Epithelial cell of esophagus (primary cell): ENCODE measurements around the gene GRIN2D.

Experiments used
- DNase-seq: peaks from one replicate; pipeline ENCODE4 v3.0.0; 2010; ENCODE audit warnings: low read depth
- H3K4me3 ChIP-seq: 2 replicates; pipeline ENCODE4 v1.5.1; 2011; ENCODE audit warnings: mild to moderate bottlenecking, low read length, control low read depth
- TF ChIP-seq, protein P1 (sequence below): IDR thresholded peaks from 2 replicates; pipeline ENCODE4 v1.5.1; 2011; ENCODE audit warnings: low read depth, mild to moderate bottlenecking, low read length, control low read depth, inconsistent platforms; ENCODE audit not compliant: insufficient read depth; ENCODE audit errors: missing control alignments

Gene GRIN2D

DNA sequence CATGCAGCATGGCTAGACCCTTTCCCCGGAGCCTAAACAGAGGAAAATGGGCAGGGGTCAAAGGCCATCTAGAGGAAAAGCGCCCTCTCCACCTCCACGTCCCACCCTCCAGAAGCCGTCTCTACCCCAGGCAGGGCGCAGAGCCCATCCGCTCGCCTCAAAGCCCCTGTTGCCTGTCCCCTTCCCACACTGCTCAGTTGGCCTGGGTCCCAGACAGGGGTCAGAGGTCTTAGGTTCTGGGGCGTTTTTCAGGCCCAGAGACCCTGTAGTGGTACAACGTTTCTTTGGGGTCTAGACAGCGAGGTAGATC lies 30.0 kb upstream of the GRIN2D start:
- no peak for DNase-seq

GRCh38 chr19:48363810-48364597 lies 29.5 kb upstream of the GRIN2D start, which contains the start of the genes SYNGR4 and TMEM143:
SYNGR4 (plus strand) TSS chr19:48364367; CDS start chr19:48365843, 1,476 bp downstream.
TMEM143 (minus strand) TSS chr19:48363940; CDS start chr19:48363920, 20 bp downstream.
- H3K4me3 ChIP-seq, result peak within 1 kb of the TSS; percentile 55
- DNase-seq, result peak; percentile 99
- TF ChIP-seq, protein P1, sequence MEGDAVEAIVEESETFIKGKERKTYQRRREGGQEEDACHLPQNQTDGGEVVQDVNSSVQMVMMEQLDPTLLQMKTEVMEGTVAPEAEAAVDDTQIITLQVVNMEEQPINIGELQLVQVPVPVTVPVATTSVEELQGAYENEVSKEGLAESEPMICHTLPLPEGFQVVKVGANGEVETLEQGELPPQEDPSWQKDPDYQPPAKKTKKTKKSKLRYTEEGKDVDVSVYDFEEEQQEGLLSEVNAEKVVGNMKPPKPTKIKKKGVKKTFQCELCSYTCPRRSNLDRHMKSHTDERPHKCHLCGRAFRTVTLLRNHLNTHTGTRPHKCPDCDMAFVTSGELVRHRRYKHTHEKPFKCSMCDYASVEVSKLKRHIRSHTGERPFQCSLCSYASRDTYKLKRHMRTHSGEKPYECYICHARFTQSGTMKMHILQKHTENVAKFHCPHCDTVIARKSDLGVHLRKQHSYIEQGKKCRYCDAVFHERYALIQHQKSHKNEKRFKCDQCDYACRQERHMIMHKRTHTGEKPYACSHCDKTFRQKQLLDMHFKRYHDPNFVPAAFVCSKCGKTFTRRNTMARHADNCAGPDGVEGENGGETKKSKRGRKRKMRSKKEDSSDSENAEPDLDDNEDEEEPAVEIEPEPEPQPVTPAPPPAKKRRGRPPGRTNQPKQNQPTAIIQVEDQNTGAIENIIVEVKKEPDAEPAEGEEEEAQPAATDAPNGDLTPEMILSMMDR, result no peak

More for the DNA sequence above, 30.0 kb upstream of the GRIN2D start:
- H3K4me3 ChIP-seq, result peak overlapping the region; percentile 55
- TF ChIP-seq, protein P1, result no peak

DNA sequence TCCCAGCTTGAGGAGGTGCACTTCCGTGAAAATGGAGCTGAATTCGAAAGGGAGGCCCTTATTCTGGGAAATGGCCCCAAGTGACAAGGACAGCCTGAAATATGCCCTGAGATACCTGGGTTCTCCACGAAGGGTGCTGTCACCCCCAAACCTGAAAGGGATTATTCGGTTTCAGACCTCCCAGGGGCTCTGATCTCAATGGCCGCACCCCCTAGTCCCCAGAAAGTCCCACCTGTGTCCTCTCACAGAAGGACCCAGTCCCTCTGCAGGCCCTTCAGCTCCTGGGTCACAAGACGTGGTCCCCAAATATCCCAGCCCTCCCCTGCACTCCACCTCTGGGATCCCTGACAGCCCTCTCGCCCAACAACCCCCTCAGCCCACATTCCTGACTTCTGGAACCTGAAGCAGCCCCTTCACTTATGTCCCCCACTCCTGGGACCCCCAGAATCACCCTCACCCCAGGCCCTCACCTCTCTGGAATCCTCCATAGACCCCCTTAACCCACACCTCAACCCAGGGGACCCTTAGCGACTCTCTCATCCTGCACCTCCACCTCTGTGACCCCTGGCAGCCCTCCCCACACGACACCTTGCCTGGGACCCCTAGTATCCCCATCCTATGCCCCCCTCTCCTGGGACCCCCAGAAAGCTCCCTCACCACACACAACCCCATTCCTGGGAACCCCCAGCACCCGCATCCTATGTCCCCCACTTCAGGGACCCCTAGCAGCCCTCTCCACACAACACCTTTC lies 28.7 kb upstream of the GRIN2D start:
- TF ChIP-seq, protein P1, result no peak

GRCh38 chr19:48365602-48366001 lies 27.9 kb upstream of the GRIN2D start:
- no peak for DNase-seq
- TF ChIP-seq, protein P1, result no peak
- H3K4me3 ChIP-seq, result no peak overlapping the region

More for the DNA sequence above, 28.7 kb upstream of the GRIN2D start:
- DNase-seq, result no peak
- peak overlapping the region; percentile 55 for H3K4me3 ChIP-seq

GRCh38 chr19:48367855-48368254 lies 25.6 kb upstream of the GRIN2D start:
- DNase-seq, result no peak
- no peak overlapping the region for H3K4me3 ChIP-seq
- TF ChIP-seq, protein P1, result no peak

DNA sequence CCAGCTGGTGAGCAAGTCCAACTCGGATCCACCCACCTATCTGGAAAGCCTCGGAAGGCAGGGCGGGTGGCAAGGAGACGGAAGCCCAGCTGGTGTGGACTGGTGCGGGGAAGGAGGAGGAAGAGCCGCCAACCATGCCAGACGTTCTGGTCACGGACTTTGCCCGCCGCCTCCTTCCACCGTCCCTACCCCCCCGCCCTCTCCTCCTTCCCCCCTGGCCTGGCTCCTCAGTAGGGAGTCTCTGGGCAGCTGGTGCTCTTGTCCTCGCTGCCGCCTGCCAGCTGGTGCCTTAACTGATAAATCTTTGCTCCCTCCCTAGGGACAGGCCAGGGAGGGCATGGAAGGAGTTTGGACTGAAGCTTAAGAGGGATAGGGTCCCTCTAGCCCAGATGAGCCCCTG lies 24.5 kb upstream of the GRIN2D start:
- H3K4me3 ChIP-seq, result no peak overlapping the region
- TF ChIP-seq, protein P1, result no peak
- no peak for DNase-seq
